Superior temporal gyrus (tissue), 1 donor: ENCODE measurements around the gene TSC22D4.

Source experiments
- DNase-seq: peaks from one replicate; pipeline ENCODE4 v3.0.0-alpha.2; 2016; ENCODE audit errors: extremely low spot score

Gene TSC22D4

GRCh38 chr7:100428967-100429636 lies 49.9 kb downstream of the TSC22D4 start:
- DNase-seq, result peak; percentile 99

GRCh38 chr7:100428199-100428966 lies 50.6 kb downstream of the TSC22D4 start, which contains the start of gene ZCWPW1:
Gene ZCWPW1, minus strand, starts transcription at chr7:100428703. Its CDS starts 8,054 bp downstream, at chr7:100420649.
- peak; percentile 98 for DNase-seq

- no peak for DNase-seq
Observed at GRCh38 chr7:100427762-100428198, 51.2 kb downstream of the TSC22D4 start.

- no peak for DNase-seq
Observed at GRCh38 chr7:100426516-100426915, 52.5 kb downstream of the TSC22D4 start.

GRCh38 chr7:100425347-100425746 lies 53.7 kb downstream of the TSC22D4 start:
- DNase-seq, result no peak

GRCh38 chr7:100423315-100423714 lies 55.7 kb downstream of the TSC22D4 start:
- no peak for DNase-seq

- DNase-seq, result no peak
Observed at GRCh38 chr7:100419660-100420226, 59.3 kb downstream of the TSC22D4 start.

- DNase-seq, result no peak
Observed at GRCh38 chr7:100418930-100419659, 59.9 kb downstream of the TSC22D4 start.
